Panc1 (cell line): ENCODE measurements around the gene AGT. TPM values are rescaled to one million over a fixed set of nuclear protein-coding genes. Genes with fewer than 3 reads are reported as not detected.

Experiments
- ATAC-seq: fragments of 200-7000 bp; cut with Tn5 transposase; 2 replicates; pipeline ENCODE4 v1.9.1; 2020; ENCODE audit warnings: mild to moderate bottlenecking, moderate library complexity
- BruUV-seq: library from RNA; stranded (reverse); fragments of 400-500 nt; replicated peaks from 2 replicates; lab custom pipeline; 2021; lab: Mats Ljungman, UMichigan
- CTCF ChIA-PET: fragments of 300-600 bp; sonication (Branson Sonifier 250); formaldehyde crosslinking; loops from one replicate; lab custom pipeline; 2022; ENCODE audit warnings: antibody characterized with exemption; lab: Charles Lee
- POLR2A ChIA-PET: fragments of 300-600 bp; sonication (Branson Sonifier 250); formaldehyde crosslinking; loops from one replicate; lab custom pipeline; 2022; ENCODE audit warnings: antibody characterized with exemption; lab: Charles Lee
- DNase-seq: peaks from one replicate; pipeline ENCODE4 v3.0.0-alpha.2; 2010; ENCODE audit warnings: low read depth, low spot score
- H3K27ac ChIP-seq: 2 replicates; pipeline ENCODE4 v1.5.1; 2011; ENCODE audit warnings: mild to moderate bottlenecking, low read length, inconsistent platforms
- H3K27me3 ChIP-seq: fragments of 200-500 bp; sonication (Bioruptor generic); 2 replicates; pipeline ENCODE4 v1.6.0; 2014; ENCODE audit warnings: low read length, inconsistent platforms; ENCODE audit not compliant: control insufficient read depth, insufficient read depth
- H3K36me3 ChIP-seq: fragments of 200-500 bp; sonication (Bioruptor generic); 2 replicates; pipeline ENCODE4 v1.5.1; 2014; ENCODE audit warnings: inconsistent platforms, mild to moderate bottlenecking, low read length, moderate library complexity; ENCODE audit not compliant: control insufficient read depth, insufficient read depth
- H3K4me1 ChIP-seq: 2 replicates; pipeline ENCODE4 v1.5.1; 2011; ENCODE audit warnings: inconsistent platforms, mild to moderate bottlenecking, low read length, moderate library complexity; ENCODE audit not compliant: control insufficient read depth, insufficient read depth
- H3K4me3 ChIP-seq, 2 experiments: 2 replicates each; pipeline ENCODE4 v1.5.1; 2011 to 2012; ENCODE audit warnings: low read depth in 2 of 2, low read length in 2 of 2, mild to moderate bottlenecking in 2 of 2, inconsistent platforms in 1 of 2, moderate library complexity in 1 of 2
- H3K9me3 ChIP-seq: fragments of 200-500 bp; sonication (Bioruptor generic); 2 replicates; pipeline ENCODE4 v1.5.1; 2014; ENCODE audit warnings: low read depth, mild to moderate bottlenecking, inconsistent platforms, low read length, moderate library complexity; ENCODE audit not compliant: control insufficient read depth, insufficient read depth
- POLR2AphosphoS5 ChIP-seq: IDR thresholded peaks from 2 replicates; pipeline ENCODE4 v1.6.1; 2012; ENCODE audit warnings: mild to moderate bottlenecking, low read depth, low read length, moderate library complexity
- SIN3A ChIP-seq: IDR thresholded peaks from 2 replicates; pipeline ENCODE4 v1.6.1; 2012; ENCODE audit warnings: low read depth, mild to moderate bottlenecking, low read length, moderate library complexity, borderline replicate concordance; ENCODE audit not compliant: insufficient read depth
- TCF7L2 ChIP-seq: IDR thresholded peaks from 2 replicates; pipeline ENCODE4 v1.6.1; 2011; ENCODE audit warnings: mild to moderate bottlenecking, low read depth, low read length, inconsistent platforms
- in situ Hi-C: cut with HindIII; loops from 2 replicates; pipeline ENCODE4 v1.10.0; 2016; ENCODE audit warnings: low sequenced_read_pairs, low pct_unique_long_range_greater_than_20kb
- intact Hi-C: fragments of 100-400 bp; cut with micrococcal nuclease; formaldehyde crosslinking; loops from one replicate; pipeline ENCODE4 v1.10.0; 2022; ENCODE audit not compliant: unreplicated experiment
- total RNA-seq: library from RNA; stranded (reverse); gene quantifications from one replicate; pipeline ENCODE4 v1.2.1, GENCODE V29; 2021; ENCODE audit not compliant: unreplicated experiment
- TF ChIP-seq, protein P1 (sequence below), 2 experiments: IDR thresholded peaks; 2 replicates each; pipeline ENCODE4 v1.6.1; 2011 to 2012; ENCODE audit warnings: low read depth in 2 of 2, control low read depth in 1 of 2, low read length in 1 of 2, mild to moderate bottlenecking in 1 of 2, moderate library complexity in 1 of 2; ENCODE audit not compliant: insufficient read depth in 1 of 2
- TF ChIP-seq, protein P2 (sequence below): fragments of 450-650 bp; IDR thresholded peaks from 2 replicates; pipeline ENCODE4 v1.5.1; 2017; ENCODE audit warnings: mild to moderate bottlenecking

AGT gene
- total RNA-seq, 1 experiment from 2014 or later: 0.87 TPM

DNA sequence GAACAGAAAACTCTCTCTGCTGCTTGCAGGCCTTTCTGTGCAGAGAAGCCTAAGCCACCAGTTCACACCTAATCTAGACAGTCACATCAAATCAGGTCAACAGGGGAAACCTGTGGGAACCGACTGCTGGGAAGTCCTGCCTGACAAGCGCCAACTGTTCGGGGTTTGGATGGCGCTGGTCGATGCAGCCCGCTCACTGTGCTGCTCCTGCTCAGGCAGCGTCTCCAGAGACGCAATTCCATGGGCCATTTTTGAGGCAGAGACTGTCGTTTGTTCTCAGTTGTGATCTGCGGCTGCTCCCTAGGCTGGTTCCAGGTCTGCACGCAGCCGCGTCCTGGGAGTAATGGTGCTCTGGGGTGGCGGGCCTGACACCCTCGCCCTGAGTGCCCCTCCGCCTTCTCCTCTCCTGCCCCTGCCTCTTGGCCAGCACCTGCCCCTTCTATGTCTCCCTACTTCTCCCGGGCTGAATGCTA, 1.4 kb downstream of the AGT start:
- Histone ChIP-seq H3K4me3 (no peak overlapping the region), H3K9me3 (no peaks in the 10 kb centered on the region), H3K36me3 (no peaks in the 10 kb centered on the region), H3K27ac (no peak overlapping the region), H3K4me1 (no peaks in the 10 kb centered on the region), H3K27me3 (no peaks in the 10 kb centered on the region; the same call in 1 of the 2 replicates)
- TF ChIP-seq TCF7L2: no peak
- TF ChIP-seq, protein P1, sequence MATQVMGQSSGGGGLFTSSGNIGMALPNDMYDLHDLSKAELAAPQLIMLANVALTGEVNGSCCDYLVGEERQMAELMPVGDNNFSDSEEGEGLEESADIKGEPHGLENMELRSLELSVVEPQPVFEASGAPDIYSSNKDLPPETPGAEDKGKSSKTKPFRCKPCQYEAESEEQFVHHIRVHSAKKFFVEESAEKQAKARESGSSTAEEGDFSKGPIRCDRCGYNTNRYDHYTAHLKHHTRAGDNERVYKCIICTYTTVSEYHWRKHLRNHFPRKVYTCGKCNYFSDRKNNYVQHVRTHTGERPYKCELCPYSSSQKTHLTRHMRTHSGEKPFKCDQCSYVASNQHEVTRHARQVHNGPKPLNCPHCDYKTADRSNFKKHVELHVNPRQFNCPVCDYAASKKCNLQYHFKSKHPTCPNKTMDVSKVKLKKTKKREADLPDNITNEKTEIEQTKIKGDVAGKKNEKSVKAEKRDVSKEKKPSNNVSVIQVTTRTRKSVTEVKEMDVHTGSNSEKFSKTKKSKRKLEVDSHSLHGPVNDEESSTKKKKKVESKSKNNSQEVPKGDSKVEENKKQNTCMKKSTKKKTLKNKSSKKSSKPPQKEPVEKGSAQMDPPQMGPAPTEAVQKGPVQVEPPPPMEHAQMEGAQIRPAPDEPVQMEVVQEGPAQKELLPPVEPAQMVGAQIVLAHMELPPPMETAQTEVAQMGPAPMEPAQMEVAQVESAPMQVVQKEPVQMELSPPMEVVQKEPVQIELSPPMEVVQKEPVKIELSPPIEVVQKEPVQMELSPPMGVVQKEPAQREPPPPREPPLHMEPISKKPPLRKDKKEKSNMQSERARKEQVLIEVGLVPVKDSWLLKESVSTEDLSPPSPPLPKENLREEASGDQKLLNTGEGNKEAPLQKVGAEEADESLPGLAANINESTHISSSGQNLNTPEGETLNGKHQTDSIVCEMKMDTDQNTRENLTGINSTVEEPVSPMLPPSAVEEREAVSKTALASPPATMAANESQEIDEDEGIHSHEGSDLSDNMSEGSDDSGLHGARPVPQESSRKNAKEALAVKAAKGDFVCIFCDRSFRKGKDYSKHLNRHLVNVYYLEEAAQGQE (IDR thresholded peaks at IDR 0.05; ENCODE audit: insufficient read depth in 1 of 2, low read depth in 2 of 2, low read length in 1 of 2): no peak
- TF ChIP-seq, protein P2, sequence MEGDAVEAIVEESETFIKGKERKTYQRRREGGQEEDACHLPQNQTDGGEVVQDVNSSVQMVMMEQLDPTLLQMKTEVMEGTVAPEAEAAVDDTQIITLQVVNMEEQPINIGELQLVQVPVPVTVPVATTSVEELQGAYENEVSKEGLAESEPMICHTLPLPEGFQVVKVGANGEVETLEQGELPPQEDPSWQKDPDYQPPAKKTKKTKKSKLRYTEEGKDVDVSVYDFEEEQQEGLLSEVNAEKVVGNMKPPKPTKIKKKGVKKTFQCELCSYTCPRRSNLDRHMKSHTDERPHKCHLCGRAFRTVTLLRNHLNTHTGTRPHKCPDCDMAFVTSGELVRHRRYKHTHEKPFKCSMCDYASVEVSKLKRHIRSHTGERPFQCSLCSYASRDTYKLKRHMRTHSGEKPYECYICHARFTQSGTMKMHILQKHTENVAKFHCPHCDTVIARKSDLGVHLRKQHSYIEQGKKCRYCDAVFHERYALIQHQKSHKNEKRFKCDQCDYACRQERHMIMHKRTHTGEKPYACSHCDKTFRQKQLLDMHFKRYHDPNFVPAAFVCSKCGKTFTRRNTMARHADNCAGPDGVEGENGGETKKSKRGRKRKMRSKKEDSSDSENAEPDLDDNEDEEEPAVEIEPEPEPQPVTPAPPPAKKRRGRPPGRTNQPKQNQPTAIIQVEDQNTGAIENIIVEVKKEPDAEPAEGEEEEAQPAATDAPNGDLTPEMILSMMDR: no peak
- TF ChIP-seq POLR2AphosphoS5: no peak
- no peak for TF ChIP-seq SIN3A
- BruUV-seq: no TSS peak
- in situ Hi-C loops (no loop called here), intact Hi-C loops (no loop called here)
- ChIA-PET CTCF (no interaction called here), POLR2A (no interaction called here)
- DNase-seq (no peak), ATAC-seq (no peak)

DNA sequence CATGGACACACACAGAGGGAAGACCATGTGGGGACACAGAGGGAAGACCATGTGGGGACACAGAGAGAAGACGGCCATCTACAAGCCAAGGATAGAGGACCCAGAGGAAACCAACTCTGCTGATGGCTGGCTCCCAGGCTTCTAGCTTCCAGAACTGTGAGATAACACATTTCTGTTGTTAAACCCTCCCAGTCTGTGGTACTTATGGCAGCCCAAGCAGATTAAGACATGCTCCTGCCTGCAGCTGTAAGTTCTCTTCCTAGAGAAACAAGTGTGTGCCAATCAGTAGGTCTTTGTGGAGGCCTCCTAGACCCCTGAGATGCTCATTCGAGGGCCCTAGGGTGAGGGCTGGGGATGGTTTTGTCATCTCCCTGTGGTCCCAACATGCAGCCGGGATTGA, 2.7 kb downstream of the AGT start:
- TF ChIP-seq, protein P1 (IDR thresholded peaks at IDR 0.05; ENCODE audit: insufficient read depth in 1 of 2, low read depth in 2 of 2, low read length in 1 of 2): no peak
- TF ChIP-seq POLR2AphosphoS5 (no peak), TCF7L2 (no peak)
- TF ChIP-seq, protein P2: no peak
- no TSS peak for BruUV-seq
- in situ Hi-C loops: no loop called here
- Histone ChIP-seq H3K27ac (no peak overlapping the region), H3K4me3 (no peak overlapping the region), H3K4me1 (no peaks in the 10 kb centered on the region), H3K27me3 (no peaks in the 10 kb centered on the region; the same call in 1 of the 2 replicates), H3K9me3 (no peaks in the 10 kb centered on the region), H3K36me3 (no peaks in the 10 kb centered on the region)
- no peak for DNase-seq
- CTCF ChIA-PET: no interaction called here
- POLR2A ChIA-PET: no interaction called here
- intact Hi-C loops: no loop called here
- no peak for ATAC-seq
